ENCODE measurements around the gene PFDN1.

PFDN1 gene

DNA sequence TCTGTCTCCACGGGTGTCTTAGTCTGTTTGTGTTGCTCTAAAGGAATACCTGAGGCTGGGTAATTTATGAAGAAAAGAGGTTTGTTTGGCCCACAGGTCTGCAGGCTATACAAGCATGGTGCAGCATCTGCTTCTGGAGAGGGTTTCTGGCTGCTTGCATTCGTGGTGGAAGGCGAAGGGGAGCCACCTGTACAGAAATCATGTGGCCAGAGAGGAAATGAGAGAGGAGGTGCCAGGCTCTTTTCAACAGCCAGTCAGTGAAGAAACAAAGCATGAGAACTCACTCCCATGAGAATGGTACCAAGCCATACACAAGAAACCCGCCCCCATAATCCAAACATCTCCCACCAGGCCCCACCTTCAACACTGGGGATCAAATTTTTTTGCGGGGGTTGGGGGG lies 53.4 kb downstream of the PFDN1 start:
- no peak overlapping the region for H3K27ac ChIP-seq
- TF ChIP-seq, protein P1, sequence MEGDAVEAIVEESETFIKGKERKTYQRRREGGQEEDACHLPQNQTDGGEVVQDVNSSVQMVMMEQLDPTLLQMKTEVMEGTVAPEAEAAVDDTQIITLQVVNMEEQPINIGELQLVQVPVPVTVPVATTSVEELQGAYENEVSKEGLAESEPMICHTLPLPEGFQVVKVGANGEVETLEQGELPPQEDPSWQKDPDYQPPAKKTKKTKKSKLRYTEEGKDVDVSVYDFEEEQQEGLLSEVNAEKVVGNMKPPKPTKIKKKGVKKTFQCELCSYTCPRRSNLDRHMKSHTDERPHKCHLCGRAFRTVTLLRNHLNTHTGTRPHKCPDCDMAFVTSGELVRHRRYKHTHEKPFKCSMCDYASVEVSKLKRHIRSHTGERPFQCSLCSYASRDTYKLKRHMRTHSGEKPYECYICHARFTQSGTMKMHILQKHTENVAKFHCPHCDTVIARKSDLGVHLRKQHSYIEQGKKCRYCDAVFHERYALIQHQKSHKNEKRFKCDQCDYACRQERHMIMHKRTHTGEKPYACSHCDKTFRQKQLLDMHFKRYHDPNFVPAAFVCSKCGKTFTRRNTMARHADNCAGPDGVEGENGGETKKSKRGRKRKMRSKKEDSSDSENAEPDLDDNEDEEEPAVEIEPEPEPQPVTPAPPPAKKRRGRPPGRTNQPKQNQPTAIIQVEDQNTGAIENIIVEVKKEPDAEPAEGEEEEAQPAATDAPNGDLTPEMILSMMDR (conservative IDR thresholded peaks at IDR 0.05), result no peak

DNA sequence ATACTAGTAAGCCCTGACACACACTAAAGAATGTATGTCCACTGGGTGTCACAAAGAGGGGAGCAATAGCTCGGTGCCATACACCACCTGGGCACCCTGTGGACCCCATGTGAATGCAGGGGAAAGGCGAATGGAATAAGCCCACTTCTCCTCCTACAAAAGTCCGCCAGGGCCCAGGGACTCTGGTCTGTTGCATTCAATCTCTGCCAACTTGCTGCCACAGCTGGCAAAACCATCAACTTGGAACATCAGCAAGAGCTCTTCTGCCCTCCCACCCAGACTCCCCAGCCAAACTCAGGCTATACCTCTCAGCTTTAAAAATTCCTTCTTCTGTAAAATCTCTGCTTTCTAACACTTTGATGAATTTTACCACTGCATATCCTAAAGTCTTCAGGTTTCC lies 54.5 kb downstream of the PFDN1 start:
- H3K27ac ChIP-seq, result no peak overlapping the region
- TF ChIP-seq, protein P1 (conservative IDR thresholded peaks at IDR 0.05), result no peak

DNA sequence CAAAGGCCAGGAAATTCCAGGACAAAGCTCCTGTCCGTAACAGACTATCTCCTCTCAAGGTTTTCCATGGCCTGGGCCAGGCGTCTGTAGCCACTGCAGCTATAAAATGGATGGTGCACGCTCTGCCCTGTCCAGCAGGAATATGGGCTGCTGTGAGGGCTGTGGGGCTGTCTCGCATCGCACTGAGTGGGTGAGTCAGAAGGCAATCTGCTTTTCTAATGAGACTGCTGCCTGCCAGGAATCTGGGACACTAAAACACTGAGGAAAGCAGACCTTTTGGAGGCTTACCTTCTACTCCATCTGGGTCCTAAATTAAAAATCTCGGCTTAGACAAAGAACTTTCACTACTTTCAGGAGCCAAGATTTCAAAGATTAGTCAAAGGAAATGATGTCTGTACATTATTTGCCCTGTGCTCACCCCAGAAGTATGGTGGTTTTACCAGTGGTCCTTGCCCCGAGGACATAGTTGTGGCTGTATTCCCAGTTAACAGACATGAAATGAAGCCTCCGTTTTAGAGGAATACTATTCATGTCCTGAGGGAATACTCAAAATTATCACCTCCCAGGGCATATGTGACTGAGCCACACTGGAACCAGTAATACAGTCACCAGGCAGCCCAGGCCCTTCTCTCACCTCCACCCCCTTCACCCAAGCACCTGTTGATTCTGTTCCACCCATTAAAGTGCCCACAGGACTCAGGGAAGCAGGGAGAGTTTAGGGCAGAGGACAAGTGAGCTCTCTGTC lies 56.4 kb downstream of the PFDN1 start:
- TF ChIP-seq, protein P1 (conservative IDR thresholded peaks at IDR 0.05), result no peak
- H3K27ac ChIP-seq, result no peak overlapping the region; the same call in 1 of the 2 replicates

DNA sequence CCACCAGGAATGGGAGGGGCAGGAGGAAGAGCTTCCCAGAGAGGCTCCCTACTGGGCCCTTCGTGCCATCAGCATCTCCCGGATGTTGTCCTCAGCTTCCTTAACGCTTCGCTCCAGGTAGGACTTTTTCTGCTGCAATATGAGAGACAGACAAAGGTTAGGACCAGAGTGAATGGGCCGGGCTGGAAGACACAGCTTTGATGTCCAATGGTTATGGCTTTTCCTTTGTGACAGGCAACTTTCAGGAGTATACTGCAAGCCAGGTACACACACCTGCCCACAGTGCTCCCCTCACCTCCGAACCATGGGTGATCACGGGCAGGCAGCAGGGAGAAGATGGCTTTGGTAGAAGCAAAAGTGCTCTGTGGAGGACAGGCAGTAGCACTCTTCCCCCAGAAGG lies 57.0 kb downstream of the PFDN1 start:
- no peak overlapping the region for H3K27ac ChIP-seq
- TF ChIP-seq, protein P1 (conservative IDR thresholded peaks at IDR 0.05), result no peak

DNA sequence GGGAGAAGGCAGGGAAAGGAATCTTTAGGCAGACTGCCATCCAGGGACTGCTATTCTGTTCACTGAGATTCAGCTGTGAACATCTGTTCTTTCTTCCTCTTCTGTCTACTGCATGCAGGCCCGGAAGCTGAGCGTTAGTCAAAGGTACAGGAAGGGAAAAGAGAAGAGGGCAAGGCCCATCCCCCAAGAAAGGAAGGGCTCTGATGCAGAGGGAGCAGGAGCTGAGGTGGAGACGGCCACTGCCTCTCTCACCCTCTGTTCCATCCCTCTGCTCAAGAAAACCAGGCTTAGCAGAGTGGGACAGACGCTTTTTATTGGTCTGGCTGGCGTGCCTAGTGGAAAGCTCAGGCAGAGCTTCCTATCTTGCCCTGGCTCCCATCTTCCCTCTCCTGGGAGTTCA lies 57.6 kb downstream of the PFDN1 start:
- no peak overlapping the region for H3K27ac ChIP-seq
- TF ChIP-seq, protein P1 (conservative IDR thresholded peaks at IDR 0.05), result no peak

DNA sequence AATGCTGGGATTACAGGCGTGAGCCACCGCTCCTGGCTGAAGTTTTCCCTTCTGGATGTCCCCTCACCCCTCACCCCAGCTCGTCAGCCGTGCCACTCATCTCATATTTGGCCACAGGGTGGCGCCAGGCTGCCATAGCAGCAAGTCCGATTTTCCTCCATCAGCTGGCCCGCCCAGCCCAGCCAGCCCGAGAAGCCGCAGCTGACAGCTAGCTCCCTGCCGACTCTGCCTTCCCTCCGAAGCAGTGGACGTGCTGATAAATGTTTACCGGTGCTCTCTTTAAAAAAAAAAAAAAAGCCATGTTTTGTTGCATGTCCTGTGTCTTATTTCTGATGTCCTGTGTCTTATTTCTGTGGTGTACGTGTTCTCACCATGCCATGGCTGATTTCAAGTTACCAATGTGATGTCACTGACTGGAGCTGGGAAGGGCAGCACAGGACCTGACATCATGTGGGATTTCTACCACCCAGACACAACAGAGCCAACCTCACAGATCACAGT lies 58.3 kb downstream of the PFDN1 start:
- no peak overlapping the region for H3K27ac ChIP-seq
- TF ChIP-seq, protein P1 (conservative IDR thresholded peaks at IDR 0.05), result peak; percentile 93

DNA sequence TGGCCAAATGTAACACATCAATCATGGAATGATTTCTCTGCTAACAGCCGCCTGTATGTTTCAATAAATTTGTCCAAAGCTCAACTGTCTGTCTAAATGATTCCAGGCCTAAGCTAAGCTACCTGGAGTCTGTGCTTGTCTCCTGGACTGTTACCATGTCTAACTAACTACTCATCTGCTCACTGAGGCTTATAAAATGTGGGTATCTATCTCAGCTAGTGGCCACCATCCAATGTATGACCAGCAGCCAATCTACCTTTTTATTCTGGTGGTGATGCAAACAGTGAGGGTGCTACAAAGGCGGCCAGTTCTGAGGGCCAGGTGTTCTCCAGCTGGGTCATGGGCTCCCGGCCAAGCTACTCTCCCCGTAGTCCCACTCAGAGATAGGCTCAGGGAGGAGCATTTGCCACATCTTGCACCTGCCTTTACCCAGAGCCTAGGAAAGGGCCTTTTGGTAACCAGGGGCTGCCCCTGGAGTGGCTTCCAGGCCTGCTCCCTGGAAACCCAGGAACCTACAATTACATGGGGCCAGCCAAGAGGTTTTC lies 59.1 kb downstream of the PFDN1 start:
- TF ChIP-seq, protein P1 (conservative IDR thresholded peaks at IDR 0.05), result no peak
- no peak overlapping the region for H3K27ac ChIP-seq

All from VCaP (cell line).